Measurements from ENCODE around the gene RPL13A.

DNA sequence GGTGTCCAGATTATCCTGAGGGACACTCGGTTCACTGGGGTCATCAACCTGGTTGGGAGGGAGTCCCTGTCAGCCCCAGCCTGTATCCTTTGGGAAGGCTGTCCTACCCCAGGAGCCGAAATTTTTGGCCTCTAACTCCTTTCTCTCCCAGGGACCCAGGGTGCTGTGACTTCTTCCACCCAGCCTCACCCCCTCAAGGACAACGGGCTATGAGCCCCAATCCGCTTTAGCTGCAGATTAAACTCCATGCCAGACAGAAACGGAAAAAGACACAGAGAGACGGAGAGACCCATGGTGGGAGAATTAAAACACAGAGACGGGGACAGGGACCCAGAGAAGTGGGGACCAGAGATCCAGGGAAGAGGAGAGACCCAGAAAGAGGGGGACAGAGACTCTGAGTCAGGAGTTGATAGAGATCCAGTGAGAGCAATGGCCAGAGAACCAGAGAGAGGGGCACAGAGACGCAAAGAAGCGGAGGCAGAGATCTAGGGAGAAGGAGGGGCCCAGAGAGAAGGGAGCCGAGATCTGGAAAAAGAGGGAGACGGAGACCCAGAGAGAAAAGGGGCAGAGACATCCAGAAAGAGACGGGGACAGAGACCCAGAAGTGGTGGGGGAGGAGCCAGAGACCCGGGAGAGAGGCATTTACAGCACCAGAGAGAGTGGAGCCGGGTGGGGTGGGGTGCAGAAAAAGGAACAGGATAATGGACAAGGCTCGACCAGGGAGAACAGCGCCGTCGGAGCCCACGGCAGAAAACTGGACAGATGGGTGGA is 46.8 kb upstream of the RPL13A start:
- TF ChIP-seq, protein P1, sequence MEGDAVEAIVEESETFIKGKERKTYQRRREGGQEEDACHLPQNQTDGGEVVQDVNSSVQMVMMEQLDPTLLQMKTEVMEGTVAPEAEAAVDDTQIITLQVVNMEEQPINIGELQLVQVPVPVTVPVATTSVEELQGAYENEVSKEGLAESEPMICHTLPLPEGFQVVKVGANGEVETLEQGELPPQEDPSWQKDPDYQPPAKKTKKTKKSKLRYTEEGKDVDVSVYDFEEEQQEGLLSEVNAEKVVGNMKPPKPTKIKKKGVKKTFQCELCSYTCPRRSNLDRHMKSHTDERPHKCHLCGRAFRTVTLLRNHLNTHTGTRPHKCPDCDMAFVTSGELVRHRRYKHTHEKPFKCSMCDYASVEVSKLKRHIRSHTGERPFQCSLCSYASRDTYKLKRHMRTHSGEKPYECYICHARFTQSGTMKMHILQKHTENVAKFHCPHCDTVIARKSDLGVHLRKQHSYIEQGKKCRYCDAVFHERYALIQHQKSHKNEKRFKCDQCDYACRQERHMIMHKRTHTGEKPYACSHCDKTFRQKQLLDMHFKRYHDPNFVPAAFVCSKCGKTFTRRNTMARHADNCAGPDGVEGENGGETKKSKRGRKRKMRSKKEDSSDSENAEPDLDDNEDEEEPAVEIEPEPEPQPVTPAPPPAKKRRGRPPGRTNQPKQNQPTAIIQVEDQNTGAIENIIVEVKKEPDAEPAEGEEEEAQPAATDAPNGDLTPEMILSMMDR (IDR thresholded peaks at IDR 0.05), result no peak
- TF ChIP-seq EZH2phosphoT487 (IDR thresholded peaks at IDR 0.05), result peak; percentile 34
